Hippocampal formation (tissue), 2 donors: Measurements from ENCODE around the gene CNR2.
A peak's percentile ranks its signal among the peaks of the same experiment; 100 is the strongest.
"Not testable (repeated sequence)": the region's sequence is repeated elsewhere in the genome, so short reads cannot be mapped to it uniquely, and the experiment has no call there.

Experiments
- DNase-seq, 2 donors: peaks; one replicate each; lab custom pipeline; 2025; lab: John Stamatoyannopoulos, UW

The CNR2 gene

GRCh38 chr1:23836037-23836436 lies 77.1 kb downstream of the CNR2 start:
- DNase-seq = no peak

- DNase-seq = not testable (repeated sequence)
Observed at GRCh38 chr1:23834156-23834555, 79.0 kb downstream of the CNR2 start.

- DNase-seq = no peak
Observed at GRCh38 chr1:23827717-23828116, 85.4 kb downstream of the CNR2 start.

DNA sequence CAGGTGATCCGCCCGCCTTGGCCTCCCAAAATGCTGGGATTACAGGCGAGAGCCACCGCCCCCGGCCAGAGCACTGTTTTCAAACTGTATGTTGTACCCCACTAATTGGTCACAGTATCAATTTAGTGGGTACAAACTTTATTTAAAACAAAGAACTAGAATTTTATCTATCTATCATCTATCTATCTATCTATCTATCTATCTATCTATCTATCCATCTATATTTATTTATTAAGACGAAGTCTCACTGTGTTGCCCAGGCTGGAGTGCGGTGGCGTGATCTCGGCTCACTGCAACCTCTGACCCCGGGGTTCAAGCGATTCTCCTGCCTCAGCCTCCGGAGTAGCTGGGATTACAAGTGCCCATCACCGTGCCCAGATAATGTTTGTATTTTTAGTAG lies 86.6 kb downstream of the CNR2 start:
- DNase-seq = not testable (repeated sequence)

DNA sequence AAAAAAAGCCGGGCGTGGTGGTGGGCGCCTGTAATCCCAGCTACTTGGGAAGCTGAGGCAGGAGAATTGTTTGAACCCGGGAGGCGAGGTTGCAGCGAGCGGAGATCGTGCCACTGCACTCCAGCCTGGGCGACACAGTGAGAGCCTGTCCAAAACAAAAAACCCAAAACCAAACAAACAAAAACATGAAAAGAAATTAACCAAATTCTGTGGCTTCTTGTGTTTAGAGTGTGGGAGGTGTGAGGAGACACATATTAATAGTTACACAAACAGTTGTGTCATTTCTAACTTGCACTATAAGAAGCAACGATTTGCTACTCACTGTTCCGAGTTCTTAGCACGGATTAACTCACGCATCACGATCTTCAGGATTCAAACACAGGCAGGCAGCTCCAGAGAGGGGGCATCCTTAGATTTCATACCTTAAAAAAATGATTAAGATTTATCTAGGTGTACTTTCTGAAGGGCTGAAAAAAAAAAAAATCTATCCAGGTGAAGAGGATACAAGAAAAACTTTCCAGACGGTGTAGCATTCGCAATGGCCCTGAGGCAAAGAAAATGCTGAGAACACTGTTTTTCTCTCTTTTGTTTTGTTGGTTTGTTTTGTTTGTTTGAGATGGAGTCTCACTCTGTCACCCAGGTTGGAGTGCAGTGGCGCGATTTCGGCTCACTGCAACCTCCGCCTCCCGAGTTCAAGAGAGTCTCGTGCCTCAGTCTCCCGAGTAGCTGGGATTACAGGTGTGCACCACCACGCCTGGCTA lies 87.2 kb downstream of the CNR2 start:
- no peak for DNase-seq

GRCh38 chr1:23825076-23825761 lies 87.9 kb downstream of the CNR2 start, which contains the start of gene HMGCL:
HMGCL (minus strand) TSS chr1:23825429; CDS start chr1:23825415, 14 bp downstream.
- peak; percentile 81 to 90 for DNase-seq

- no peak for DNase-seq
Observed at GRCh38 chr1:23824711-23825075, 88.5 kb downstream of the CNR2 start.

GRCh38 chr1:23823767-23824166 lies 89.4 kb downstream of the CNR2 start:
- no peak for DNase-seq
